Chondrocyte (in vitro differentiated cells): ENCODE results near the gene ELOVL5. TPM values are rescaled to one million over a fixed set of nuclear protein-coding genes. Genes with fewer than 3 reads are reported as not detected.

Experiments used
- DNase-seq: peaks from one replicate; pipeline ENCODE4 v3.0.0; 2021; ENCODE audit warnings: mixed read lengths, low spot score
- H3K27ac Mint-ChIP-seq: one replicate; pipeline ENCODE4 v1.8.0; 2021; ENCODE audit warnings: mild to moderate bottlenecking, moderate library complexity, mixed read lengths; ENCODE audit not compliant: unreplicated experiment
- H3K27me3 Mint-ChIP-seq: 2 replicates; pipeline ENCODE4 v1.8.0; 2021; ENCODE audit warnings: low read depth, mixed read lengths
- H3K36me3 Mint-ChIP-seq: 2 replicates; pipeline ENCODE4 v1.8.0; 2021; ENCODE audit warnings: low read depth, mixed read lengths
- H3K4me1 Mint-ChIP-seq: 2 replicates; pipeline ENCODE4 v1.8.0; 2021; ENCODE audit warnings: low read depth, mild to moderate bottlenecking, mixed read lengths
- H3K4me3 Mint-ChIP-seq: one replicate; pipeline ENCODE4 v1.8.0; 2021; ENCODE audit warnings: mild to moderate bottlenecking, moderate library complexity, mixed read lengths; ENCODE audit not compliant: unreplicated experiment
- H3K9me3 Mint-ChIP-seq: 2 replicates; pipeline ENCODE4 v1.8.0; 2021; ENCODE audit warnings: low read depth, mixed read lengths
- total RNA-seq: library from RNA; stranded (reverse); gene quantifications from 3 replicates; pipeline ENCODE4 v1.2.1, GENCODE V29; 2021
- TF ChIP-seq, protein P1 (sequence below): fragments of 200-600 bp; sonication (generic); IDR thresholded peaks from 2 replicates; pipeline ENCODE4 v1.5.0; 2021; ENCODE audit warnings: antibody characterized with exemption, mild to moderate bottlenecking, moderate library complexity

ELOVL5 gene
- total RNA-seq, 1 donor from 2014 or later: 102 TPM

DNA sequence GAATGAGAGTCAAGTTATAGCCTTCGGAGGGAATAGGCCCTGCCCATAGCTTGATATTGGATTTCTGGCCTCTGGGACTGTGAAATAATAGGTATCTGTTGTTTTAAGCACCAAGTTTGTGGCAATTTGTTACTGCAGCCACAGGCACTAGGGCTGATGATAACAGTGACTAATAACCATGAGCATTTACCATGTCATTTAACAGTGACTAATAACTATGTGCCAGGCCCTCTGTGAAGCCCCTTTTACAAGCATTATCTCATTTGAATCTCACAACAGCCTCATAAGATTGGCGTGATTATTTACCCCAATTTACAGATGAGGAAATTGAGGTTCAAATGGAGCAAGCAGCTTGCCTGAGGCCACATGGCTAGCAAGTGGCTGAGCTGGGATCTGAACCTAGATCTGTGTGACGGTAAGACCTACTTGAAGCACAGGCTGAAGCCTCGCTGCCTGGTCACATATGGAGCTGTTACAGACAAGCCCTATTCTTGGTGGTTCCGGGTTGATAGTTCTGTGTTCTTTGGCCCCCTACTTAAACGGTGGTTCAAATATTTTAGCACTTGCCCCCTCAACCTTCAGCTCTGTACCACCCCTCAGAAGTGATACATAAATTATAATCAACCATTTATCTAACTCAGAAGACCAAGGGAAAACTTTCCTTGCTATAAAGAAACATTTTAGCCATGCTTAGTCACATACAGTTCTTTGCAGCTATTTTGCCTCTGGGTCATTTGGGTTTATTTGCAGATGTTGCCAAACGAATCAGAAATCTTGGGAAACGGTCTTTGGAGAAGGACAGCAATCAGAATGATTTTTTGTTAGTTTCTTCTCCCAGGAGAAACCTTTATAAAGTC, 98.3 kb downstream of the ELOVL5 start:
- Mint-ChIP-seq H3K4me3 (no peak overlapping the region), H3K27ac (peak overlapping the region; percentile 89), H3K9me3 (no peaks in the 10 kb centered on the region), H3K27me3 (no peaks in the 10 kb centered on the region), H3K36me3 (no peaks in the 10 kb centered on the region), H3K4me1 (peaks cover 38% of the 10 kb centered on the region)
- no peak for DNase-seq
- TF ChIP-seq, protein P1, sequence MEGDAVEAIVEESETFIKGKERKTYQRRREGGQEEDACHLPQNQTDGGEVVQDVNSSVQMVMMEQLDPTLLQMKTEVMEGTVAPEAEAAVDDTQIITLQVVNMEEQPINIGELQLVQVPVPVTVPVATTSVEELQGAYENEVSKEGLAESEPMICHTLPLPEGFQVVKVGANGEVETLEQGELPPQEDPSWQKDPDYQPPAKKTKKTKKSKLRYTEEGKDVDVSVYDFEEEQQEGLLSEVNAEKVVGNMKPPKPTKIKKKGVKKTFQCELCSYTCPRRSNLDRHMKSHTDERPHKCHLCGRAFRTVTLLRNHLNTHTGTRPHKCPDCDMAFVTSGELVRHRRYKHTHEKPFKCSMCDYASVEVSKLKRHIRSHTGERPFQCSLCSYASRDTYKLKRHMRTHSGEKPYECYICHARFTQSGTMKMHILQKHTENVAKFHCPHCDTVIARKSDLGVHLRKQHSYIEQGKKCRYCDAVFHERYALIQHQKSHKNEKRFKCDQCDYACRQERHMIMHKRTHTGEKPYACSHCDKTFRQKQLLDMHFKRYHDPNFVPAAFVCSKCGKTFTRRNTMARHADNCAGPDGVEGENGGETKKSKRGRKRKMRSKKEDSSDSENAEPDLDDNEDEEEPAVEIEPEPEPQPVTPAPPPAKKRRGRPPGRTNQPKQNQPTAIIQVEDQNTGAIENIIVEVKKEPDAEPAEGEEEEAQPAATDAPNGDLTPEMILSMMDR: no peak

DNA sequence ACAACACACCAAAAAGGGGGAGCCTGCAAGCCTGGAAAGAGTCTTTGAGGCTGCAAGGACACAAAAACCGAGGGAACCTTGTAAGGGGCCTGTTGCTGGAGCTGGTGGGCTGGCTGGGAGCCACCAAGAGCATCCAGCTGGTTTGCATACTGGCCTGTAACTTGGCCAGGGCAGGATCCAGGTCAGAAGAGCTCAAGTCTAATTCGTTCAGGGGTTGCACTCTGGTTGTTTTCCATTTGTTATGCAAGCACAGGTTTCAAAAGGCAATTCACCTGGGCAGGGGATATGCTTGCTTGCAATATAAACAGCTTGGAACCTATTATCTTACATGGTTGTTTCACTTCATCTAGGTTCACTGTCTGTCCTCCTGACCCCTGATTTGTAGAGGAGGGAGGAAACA, 101.8 kb downstream of the ELOVL5 start:
- no peaks in the 10 kb centered on the region for H3K27me3 Mint-ChIP-seq
- no peak for DNase-seq
- H3K4me1 Mint-ChIP-seq: peaks cover 48% of the 10 kb centered on the region
- H3K36me3 Mint-ChIP-seq: no peaks in the 10 kb centered on the region
- H3K9me3 Mint-ChIP-seq: no peaks in the 10 kb centered on the region
- TF ChIP-seq, protein P1: no peak
- H3K4me3 Mint-ChIP-seq: no peak overlapping the region
- no peak overlapping the region for H3K27ac Mint-ChIP-seq

- no peak for DNase-seq
- no peaks in the 10 kb centered on the region for H3K27me3 Mint-ChIP-seq
- peak overlapping the region; percentile 46 for H3K27ac Mint-ChIP-seq
- peaks cover 6% of the 10 kb centered on the region for H3K9me3 Mint-ChIP-seq
- no peak overlapping the region for H3K4me3 Mint-ChIP-seq
- TF ChIP-seq, protein P1: no peak
- H3K36me3 Mint-ChIP-seq: no peaks in the 10 kb centered on the region
- H3K4me1 Mint-ChIP-seq: peaks cover 29% of the 10 kb centered on the region
These were observed 103.8 kb downstream of the ELOVL5 start for GRCh38 chr6:53244958-53245357.

DNA sequence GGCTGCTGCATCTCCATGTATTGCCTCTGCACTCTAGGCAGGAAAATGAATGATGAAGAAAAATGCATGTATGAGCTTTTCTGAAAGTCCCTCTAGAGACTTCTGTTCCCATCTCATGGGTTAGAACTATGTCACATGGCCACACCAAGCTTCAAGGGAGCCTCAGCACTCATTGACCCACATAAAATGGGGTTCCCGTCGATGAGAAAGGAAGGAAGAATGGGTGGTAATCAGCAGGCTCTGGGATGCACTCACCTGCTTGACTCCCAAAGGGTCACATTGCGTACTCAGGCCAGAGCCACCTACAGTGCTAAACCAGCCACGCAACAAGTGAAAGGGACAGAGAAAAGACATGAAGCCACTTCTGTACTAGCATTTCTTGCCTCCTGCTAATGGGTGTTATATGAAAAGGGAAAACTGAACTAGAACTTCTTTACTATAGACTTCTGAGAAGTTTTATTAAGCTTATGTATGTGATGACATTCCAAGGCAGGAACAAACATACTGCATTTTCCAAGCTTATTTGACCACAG, 104.3 kb downstream of the ELOVL5 start:
- peaks cover 6% of the 10 kb centered on the region for H3K9me3 Mint-ChIP-seq
- no peaks in the 10 kb centered on the region for H3K27me3 Mint-ChIP-seq
- peaks cover 24% of the 10 kb centered on the region for H3K4me1 Mint-ChIP-seq
- TF ChIP-seq, protein P1: no peak
- H3K27ac Mint-ChIP-seq: peak overlapping the region; percentile 46
- H3K4me3 Mint-ChIP-seq: no peak overlapping the region
- no peak for DNase-seq
- H3K36me3 Mint-ChIP-seq: no peaks in the 10 kb centered on the region

GRCh38 chr6:53241938-53242337, 106.8 kb downstream of the ELOVL5 start:
- no peaks in the 10 kb centered on the region for H3K36me3 Mint-ChIP-seq
- peaks cover 21% of the 10 kb centered on the region for H3K4me1 Mint-ChIP-seq
- no peak overlapping the region for H3K4me3 Mint-ChIP-seq
- no peak overlapping the region for H3K27ac Mint-ChIP-seq
- DNase-seq: no peak
- no peaks in the 10 kb centered on the region for H3K27me3 Mint-ChIP-seq
- TF ChIP-seq, protein P1: no peak
- H3K9me3 Mint-ChIP-seq: peaks cover 6% of the 10 kb centered on the region
